Left renal cortex interstitium (tissue), 4 donors: Measurements from ENCODE around the gene USP17L20. TPM values are rescaled to one million over a fixed set of nuclear protein-coding genes. Genes with fewer than 3 reads are reported as not detected.
"Not testable (repeated sequence)": the region's sequence is repeated elsewhere in the genome, so short reads cannot be mapped to it uniquely, and the experiment has no call there.

ENCODE experiments used
- DNase-seq, 4 donors: peaks; one replicate each; pipeline ENCODE4 v3.0.0-alpha.2; 2013; ENCODE audit warnings: low read depth in 4 of 4, low spot score in 2 of 4, missing footprints in 1 of 4
- polyA plus RNA-seq, 4 donors: library from polyadenylated mRNA; unstranded; fragments of 120-200 nt; gene quantifications; one replicate each; pipeline ENCODE4 v1.2.1, GENCODE V29; 2013; ENCODE audit not compliant: insufficient read length in 4 of 4

The USP17L20 gene
- polyA plus RNA-seq: not detected

GRCh38 chr4:9257824-9258223, at the start of gene USP17L20:
USP17L20 (plus strand) TSS chr4:9258124; CDS start chr4:9258124, 0 bp downstream.
- DNase-seq: not testable (repeated sequence)

- DNase-seq: not testable (repeated sequence)
Measured at GRCh38 chr4:9210357-9210756, 47.6 kb upstream of the USP17L20 start, which contains the start of gene USP17L10. USP17L10 (plus strand) TSS chr4:9210657; CDS start chr4:9210657, 0 bp downstream.

DNA sequence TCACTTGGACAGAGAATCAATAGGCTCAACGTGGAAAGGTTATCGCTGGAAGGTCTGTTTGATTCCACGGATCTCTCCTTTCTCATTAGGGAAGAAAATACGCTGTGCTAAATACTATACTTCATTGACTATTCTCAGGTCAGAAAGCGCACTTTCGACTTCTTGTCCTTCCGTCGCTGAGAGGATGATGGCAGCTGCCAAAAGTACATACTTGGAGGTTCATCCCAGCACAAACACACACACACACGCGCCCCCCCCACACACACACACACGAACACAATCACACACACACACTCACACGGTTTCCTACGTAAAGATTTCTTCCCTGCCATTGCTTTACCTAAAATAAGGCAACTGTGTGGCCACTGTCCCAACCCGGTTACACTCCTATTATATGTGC, 43.2 kb upstream of the USP17L20 start:
- DNase-seq: not testable (repeated sequence)

DNA sequence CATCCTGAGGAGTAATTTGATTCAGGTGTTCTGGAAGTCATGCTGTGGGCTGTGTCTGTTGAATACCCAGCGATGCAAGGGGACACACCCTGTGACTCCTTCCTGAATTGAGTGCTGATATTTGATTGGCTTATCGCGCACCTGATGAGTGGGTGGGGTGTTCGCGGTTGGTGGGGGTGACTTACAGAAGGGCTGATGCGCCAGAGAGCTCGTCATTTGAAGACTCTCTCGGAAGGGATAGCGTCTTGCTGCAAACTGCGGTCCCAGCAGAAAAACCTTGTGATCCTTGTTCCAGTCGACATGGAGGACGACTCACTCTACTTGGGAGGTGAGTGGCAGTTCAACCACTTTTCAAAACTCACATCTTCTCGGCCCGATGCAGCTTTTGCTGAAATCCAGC, 42.8 kb upstream of the USP17L20 start, which contains the start of gene USP17L11:
Gene USP17L11 (plus strand): TSS at position 301 of the 400 bp plus-strand sequence. CDS start 0 bp downstream, at position 301.
- not testable (repeated sequence) for DNase-seq

DNA sequence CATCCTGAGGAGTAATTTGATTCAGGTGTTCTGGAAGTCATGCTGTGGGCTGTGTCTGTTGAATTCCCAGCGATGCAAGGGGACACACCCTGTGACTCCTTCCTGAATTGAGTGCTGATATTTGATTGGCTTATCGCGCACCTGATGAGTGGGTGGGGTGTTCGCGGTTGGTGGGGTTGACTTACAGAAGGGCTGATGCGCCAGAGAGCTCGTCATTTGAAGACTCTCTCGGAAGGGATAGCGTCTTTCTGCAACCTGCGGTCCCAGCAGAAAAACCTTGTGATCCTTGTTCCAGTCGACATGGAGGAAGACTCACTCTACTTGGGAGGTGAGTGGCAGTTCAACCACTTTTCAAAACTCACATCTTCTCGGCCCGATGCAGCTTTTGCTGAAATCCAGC, 38.1 kb upstream of the USP17L20 start, which contains the start of gene USP17L12:
Gene USP17L12 (plus strand): TSS at position 301 of the 400 bp plus-strand sequence. CDS start 0 bp downstream, at position 301.
- DNase-seq: not testable (repeated sequence)

GRCh38 chr4:9224596-9224995, 33.3 kb upstream of the USP17L20 start, which contains the start of gene USP17L13:
USP17L13 (plus strand) TSS chr4:9224896; CDS start chr4:9224896, 0 bp downstream.
- DNase-seq: not testable (repeated sequence)

DNA sequence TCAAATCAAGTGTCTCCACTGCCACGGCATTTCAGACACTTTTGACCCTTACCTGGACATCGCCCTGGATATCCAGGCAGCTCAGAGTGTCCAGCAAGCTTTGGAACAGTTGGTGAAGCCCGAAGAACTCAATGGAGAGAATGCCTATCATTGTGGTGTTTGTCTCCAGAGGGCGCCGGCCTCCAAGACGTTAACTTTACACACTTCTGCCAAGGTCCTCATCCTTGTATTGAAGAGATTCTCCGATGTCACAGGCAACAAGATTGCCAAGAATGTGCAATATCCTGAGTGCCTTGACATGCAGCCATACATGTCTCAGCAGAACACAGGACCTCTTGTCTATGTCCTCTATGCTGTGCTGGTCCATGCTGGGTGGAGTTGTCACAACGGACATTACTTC, 27.7 kb upstream of the USP17L20 start:
- not testable (repeated sequence) for DNase-seq

- not testable (repeated sequence) for DNase-seq
Measured at GRCh38 chr4:9234085-9234484, 23.8 kb upstream of the USP17L20 start, which contains the start of gene USP17L15. USP17L15 (plus strand) TSS chr4:9234385; CDS start chr4:9234385, 0 bp downstream.

DNA sequence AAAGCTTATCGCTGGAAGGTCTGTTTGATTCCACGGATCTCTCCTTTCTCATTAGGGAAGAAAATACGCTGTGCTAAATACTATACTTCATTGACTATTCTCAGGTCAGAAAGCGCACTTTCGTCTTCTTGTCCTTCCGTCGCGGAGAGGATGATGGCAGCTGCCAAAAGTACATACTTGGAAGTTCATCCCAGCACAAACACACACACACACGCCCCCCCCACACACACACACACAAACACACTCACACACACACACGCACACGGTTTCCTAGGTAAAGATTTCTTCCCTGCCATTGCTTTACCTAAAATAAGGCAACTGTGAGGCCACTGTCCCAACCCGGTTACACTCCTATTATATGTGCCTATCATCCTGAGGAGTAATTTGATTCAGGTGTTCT, 19.5 kb upstream of the USP17L20 start:
- not testable (repeated sequence) for DNase-seq

GRCh38 chr4:9243579-9243978, 14.3 kb upstream of the USP17L20 start, which contains the start of gene USP17L17:
USP17L17 (plus strand) TSS chr4:9243879; CDS start chr4:9243879, 0 bp downstream.
- not testable (repeated sequence) for DNase-seq

- DNase-seq: not testable (repeated sequence)
Measured at GRCh38 chr4:9247953-9248680, 9.8 kb upstream of the USP17L20 start, which contains the start of gene USP17L18. USP17L18 (plus strand) TSS chr4:9248630; CDS start chr4:9248630, 0 bp downstream.

GRCh38 chr4:9253078-9253477, 4.8 kb upstream of the USP17L20 start, which contains the start of gene USP17L19:
USP17L19 (plus strand) TSS chr4:9253378; CDS start chr4:9253378, 0 bp downstream.
- not testable (repeated sequence) for DNase-seq

DNA sequence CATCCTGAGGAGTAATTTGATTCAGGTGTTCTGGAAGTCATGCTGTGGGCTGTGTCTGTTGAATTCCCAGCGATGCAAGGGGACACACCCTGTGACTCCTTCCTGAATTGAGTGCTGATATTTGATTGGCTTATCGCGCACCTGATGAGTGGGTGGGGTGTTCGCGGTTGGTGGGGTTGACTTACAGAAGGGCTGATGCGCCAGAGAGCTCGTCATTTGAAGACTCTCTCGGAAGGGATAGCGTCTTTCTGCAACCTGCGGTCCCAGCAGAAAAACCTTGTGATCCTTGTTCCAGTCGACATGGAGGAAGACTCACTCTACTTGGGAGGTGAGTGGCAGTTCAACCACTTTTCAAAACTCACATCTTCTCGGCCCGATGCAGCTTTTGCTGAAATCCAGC, 4.6 kb downstream of the USP17L20 start, which contains the start of gene USP17L21:
Gene USP17L21 (plus strand): TSS at position 301 of the 400 bp plus-strand sequence. CDS start 0 bp downstream, at position 301.
- DNase-seq: not testable (repeated sequence)

GRCh38 chr4:9267319-9267718, 9.4 kb downstream of the USP17L20 start, which contains the start of gene USP17L22:
USP17L22 (plus strand) TSS chr4:9267619; CDS start chr4:9267619, 0 bp downstream.
- DNase-seq: not testable (repeated sequence)

DNA sequence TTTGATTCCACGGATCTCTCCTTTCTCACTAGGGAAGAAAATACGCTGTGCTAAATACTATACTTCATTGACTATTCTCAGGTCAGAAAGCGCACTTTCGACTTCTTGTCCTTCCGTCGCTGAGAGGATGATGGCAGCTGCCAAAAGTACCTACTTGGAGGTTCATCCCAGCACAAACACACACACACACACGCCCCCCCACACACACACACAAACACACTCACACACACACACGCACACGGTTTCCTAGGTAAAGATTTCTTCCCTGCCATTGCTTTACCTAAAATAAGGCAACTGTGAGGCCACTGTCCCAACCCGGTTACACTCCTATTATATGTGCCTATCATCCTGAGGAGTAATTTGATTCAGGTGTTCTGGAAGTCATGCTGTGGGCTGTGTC, 13.8 kb downstream of the USP17L20 start:
- DNase-seq: not testable (repeated sequence)

Other genes starting within 250 kb of the USP17L20 start
- gene FAM90A26, start 87.7 kb upstream of the USP17L20 start, polyA plus RNA-seq: under 1 TPM in 1 of 4 donors, not detected in 3; 0.06 TPM
- gene USP17L10, start 47.5 kb upstream of the USP17L20 start, polyA plus RNA-seq: not detected
- not detected for gene USP17L11, start 42.7 kb upstream of the USP17L20 start, polyA plus RNA-seq
- not detected for gene USP17L12, start 38.0 kb upstream of the USP17L20 start, polyA plus RNA-seq
- not detected for gene USP17L13, start 33.2 kb upstream of the USP17L20 start, polyA plus RNA-seq
- not detected for gene USP17L15, start 23.7 kb upstream of the USP17L20 start, polyA plus RNA-seq
- gene USP17L17, start 14.2 kb upstream of the USP17L20 start, polyA plus RNA-seq: not detected
- not detected for gene USP17L18, start 9.5 kb upstream of the USP17L20 start, polyA plus RNA-seq
- not detected for gene USP17L19, start 4.7 kb upstream of the USP17L20 start, polyA plus RNA-seq
- gene USP17L21, start 4.7 kb downstream of the USP17L20 start, polyA plus RNA-seq: not detected
- under 1 TPM in 1 of 4 donors, not detected in 3; 0.13 TPM for gene USP17L22, start 9.5 kb downstream of the USP17L20 start, polyA plus RNA-seq
- not detected for gene USP17L24, start 67.0 kb downstream of the USP17L20 start, polyA plus RNA-seq
- gene USP17L25, start 71.8 kb downstream of the USP17L20 start, polyA plus RNA-seq: not detected
- gene USP17L26, start 76.5 kb downstream of the USP17L20 start, polyA plus RNA-seq: not detected
- gene USP17L5, start 81.3 kb downstream of the USP17L20 start, polyA plus RNA-seq: not detected
- gene USP17L27, start 86.0 kb downstream of the USP17L20 start, polyA plus RNA-seq: not detected
- gene USP17L28, start 90.8 kb downstream of the USP17L20 start, polyA plus RNA-seq: not detected
- gene USP17L29, start 95.5 kb downstream of the USP17L20 start, polyA plus RNA-seq: not detected
- not detected for gene USP17L30, start 105.0 kb downstream of the USP17L20 start, polyA plus RNA-seq
- gene DEFB131A, start 186.3 kb downstream of the USP17L20 start, polyA plus RNA-seq: not detected